ENCODE measurements around the gene GCA.
A peak's percentile ranks its signal among the peaks of the same experiment; 100 is the strongest.

The GCA gene

DNA sequence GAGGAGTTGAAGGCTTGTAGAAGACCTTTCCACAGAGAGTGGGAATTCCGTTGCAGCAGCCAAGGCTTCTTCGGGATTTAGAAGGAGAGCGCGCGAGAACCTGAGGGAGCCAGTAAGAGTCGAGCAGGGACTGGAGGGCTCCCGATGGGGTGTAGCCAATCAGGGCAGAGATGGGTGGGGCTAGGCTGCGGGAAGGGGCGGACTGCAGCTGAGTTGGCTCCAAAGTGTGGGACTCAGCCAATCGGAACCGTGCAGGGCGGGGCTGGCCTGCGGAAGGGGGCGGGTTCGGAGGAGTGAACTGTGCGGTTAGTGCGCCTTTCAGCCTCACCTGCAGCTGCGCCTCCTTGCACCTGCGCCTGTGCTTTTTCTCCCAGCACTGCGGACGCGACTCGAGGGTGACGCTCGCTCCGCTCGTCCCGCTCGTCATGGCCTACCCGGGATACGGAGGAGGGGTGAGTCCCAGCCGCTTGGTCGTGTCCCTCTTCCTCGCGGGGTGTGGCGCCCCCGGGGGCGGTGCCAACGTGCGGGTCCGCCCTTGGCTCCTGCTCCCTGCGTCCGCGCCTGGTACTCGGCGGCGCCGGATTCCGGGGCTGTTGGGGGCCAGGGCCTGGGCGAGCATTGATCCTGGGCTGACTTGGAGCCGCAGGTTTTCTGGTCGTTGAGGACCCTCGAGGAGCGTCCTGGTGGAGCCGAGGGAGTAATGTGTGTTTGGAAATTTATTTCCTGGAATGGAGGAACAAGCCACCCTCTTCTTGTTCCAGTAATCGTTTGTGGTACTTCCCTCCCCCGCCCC, at the start of gene GCA:
TSS of gene GCA (plus strand) at position 309 of the 793 bp plus-strand sequence. CDS start at position 426, 117 bp downstream.
- peak; percentile 93 for DNase-seq

DNA sequence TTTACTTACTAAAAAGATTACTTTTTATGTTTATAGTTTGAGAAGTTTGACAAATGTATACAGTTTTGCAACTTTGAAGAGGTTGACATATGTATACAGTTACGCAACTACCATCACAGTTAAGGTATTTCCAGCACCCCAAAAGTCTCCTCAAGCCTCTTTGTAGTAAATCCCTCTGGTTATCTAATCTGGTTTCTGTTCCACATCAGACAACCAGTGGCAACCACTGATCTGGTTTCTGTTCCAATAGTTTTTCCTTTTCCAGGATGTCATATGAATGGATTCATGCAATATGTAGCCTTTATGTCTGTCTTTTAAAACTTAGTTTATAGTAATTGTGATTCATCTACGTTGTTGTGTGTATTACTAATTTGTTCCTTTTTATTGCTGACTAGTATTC, 48.9 kb upstream of the GCA start:
- no peak for DNase-seq

GRCh38 chr2:162297925-162298552, 45.9 kb upstream of the GCA start:
- peak; percentile 60 for DNase-seq

GRCh38 chr2:162298669-162299335, 45.1 kb upstream of the GCA start:
- no peak for DNase-seq

DNA sequence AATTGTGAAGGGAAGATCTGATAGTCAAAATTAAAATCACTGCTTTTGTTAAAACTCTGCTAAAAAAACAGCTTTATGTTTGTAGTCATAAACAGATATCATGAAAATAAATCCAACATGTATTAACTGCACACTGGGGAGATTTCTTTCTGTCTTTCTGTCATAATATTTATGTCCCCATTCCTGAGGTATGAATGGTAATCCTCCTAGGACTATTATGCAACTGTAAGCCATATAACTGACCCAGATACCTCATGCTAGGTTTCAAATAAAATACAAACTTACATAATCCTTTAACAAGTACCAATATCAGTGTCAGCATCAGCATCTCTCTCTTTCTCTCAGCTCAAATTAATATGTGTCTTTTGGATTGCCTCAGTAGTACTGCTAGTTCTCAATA, 43.7 kb upstream of the GCA start:
- DNase-seq: no peak

DNA sequence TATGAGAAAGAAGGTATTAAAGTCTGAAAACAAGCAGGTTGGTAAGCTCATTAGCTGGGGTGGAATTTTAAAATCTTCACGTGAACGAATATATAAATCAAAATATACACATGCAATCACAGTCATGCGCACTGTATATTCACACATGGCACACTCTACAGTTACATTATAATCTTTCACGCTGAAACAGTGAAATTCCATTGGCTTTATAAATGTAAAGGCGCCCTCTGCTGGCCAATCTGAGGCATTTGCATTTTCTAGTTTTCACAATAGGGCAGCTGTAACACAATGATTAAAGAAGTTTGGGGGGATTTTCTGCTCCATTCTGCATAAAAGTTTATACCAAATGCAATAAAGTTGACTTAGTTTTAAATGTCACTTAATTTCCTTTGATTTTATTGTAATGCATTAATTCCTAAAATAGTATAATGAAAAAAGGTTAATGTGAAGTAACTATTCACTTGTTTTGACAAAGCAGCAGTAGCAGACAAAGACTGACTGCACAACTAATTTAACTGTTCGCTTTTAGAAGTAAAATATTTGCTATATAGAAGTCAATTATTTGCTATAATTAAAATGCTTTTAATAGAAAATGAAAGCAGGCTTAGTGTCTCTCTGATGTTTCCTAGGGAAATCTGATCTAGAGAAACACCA, 42.7 kb upstream of the GCA start:
- peak; percentile 46 for DNase-seq

GRCh38 chr2:162301877-162302276, 42.1 kb upstream of the GCA start:
- no peak for DNase-seq

DNA sequence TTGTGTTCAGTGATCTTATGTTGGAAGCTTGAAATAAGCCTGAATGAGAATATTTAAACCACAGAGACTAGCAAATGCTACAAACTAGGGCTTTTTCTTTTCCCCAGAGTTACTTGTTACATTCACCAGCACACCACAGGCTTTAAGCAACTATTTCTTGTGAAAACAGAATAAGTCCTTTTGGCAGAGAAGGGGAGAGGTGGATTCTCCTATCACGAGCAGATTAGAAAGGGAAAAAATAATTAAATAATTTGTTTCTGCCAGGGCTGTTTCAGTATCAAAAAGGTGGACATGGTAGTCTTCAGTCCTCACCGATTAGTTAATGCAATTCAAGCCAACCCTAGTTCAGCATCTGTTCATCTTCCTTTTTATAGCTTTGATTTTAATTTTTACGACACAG, 38.0 kb upstream of the GCA start:
- DNase-seq: no peak

DNA sequence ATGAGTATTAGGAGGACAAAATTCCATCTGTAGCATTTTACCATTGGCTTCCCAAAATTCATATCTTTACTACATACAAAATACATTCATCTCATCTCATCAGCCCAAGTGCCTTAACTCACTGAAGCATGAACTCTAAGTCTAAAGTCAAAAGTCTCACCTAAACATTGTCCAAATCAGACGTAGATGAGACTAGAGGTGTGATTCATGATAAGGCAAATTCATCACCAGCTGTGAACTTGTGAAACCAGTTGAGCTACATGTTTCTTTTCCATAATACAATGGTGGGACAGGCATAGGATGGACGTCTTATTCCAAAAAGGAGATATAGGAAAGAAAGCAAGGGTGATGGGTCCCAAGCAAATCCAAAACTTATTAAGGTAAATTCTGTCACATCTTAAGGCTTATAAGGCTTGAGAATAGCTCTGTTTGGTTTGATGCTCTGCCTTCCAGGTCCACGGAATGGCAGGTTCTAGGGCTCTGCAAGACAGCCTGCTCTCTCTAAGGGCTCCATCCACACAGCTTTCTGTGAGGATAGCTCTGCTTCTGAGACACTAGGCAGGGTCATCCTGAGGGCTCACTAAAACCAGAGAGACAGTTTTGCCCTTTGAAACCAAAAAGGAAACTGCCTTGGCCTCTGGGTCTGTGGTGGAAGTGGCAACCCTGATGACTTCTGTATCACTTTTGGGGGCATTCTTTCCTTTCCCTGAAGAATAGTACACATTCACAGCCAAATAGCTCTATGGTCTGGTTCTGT, 35.0 kb upstream of the GCA start:
- no peak for DNase-seq

DNA sequence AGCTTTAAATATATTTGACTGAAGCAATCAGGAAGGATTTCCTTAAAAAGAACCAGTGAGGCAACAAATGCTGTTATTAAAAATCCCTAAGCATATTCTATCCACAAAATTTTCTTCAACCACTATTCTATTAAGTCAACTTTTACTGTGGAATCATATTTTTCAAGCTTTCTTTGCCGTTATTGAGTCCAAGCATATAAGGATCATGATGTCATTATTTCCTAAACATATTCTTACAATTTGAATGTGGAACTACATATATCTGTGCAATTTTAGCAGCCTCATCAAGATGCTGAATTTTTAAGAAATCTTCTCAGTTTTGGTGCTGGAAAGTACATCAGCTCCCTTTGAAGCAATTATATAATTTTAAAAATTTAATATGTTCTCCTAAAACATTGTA, 31.1 kb upstream of the GCA start:
- DNase-seq: no peak

- no peak for DNase-seq
These were observed 28.0 kb upstream of the GCA start for GRCh38 chr2:162315938-162316337.

GRCh38 chr2:162316590-162316989, 27.3 kb upstream of the GCA start:
- DNase-seq: no peak

DNA sequence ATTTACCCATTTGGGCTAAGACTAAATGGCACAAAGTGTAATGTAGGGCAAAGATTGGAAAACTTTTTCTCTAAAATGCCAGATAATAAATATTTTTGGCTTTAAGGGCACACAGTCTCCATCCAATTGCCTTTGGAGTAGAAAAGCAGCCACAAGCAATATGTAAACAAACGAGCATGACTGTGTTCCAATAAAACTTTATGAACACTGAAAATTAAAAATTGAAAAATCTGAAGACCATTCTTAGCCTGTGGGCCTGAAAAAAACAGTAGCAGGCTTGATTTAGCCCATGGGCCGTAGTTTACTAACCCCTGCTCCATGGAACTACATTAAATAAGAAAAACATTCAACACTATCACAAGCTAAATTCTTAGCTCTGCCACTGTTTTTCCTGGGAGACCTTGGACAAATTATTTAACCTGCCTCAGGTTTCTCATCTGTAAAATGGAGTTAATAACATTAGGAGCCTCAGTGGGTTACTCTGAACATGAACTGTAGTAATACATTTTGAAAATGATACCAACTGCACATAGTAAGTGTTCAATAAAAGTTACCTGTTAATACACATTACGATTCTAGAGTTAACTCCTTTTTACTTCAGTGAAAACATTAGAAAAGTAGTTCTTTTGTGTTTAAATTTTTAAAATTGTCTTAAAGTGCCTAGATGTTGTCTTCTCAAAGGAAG, 26.7 kb upstream of the GCA start:
- DNase-seq: no peak

DNA sequence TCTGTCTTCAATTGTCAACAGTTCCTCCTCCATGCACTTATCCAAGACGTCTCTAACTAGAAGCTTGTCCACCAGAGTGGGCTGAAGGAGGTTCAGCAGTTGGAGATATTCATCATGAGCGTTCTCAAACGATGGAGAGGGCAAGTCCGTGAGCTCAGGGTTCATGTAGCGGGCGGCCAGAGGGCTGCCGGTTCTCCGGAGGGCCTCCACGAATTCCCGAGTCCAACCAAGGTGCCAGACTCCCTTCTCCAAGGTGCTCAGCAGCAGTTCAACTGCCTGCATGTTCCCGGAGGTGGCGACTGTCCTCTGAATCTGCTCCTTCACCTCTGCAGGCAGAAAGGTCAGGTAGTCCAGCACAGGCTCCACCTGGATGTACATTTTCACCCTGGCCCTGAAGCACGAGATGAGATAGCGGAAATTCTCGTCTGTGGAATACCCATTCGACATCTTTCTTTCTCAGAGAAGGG, 26.0 kb upstream of the GCA start:
- no peak for DNase-seq

DNA sequence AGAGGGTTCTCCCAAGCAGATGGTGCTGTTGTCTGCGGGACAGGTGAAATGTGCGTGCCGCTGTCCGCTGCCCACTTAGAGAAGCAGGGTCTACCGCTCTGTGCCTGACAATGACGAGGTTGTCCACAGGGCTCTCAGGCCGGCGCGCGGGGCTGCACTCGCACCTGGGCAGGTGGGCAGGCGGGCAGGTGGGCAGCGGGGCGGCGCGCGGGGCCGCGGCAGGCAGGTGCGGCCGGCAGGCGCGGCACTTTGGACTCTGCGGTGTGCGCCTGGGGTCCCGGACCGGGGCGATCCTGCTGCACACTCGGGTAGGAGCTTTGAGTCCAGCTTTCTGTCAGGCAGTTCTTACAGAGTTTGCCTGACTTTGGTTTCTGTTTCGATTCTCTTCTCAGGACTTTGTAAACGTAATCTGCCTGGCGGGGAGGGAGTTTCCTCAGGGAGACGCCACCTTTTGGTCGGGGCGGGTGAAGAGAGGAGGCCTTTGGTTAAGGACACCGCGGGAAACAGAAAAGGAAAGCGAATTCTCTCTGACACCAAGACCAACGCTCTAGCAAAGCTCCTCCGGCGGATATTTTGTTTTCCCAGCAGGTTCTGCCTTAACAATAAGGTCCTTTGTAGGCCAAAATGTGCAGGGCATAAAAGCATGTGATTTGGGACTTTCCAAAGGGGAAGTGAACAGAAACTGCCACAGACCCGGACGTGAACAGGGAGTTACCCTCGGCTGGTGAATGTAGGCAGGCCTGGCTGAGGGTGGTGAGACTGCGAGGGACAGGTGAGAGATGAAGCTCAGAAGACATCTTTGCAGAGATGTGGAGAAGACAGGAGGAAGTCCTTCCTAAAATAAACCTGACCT, 25.4 kb upstream of the GCA start, which contains the start of gene IFIH1:
TSS of gene IFIH1 (minus strand) at position 357 of the 853 bp plus-strand sequence. CDS start 377 bp downstream, outside the sequence.
- peak; percentile 54 for DNase-seq

GRCh38 chr2:162320864-162321517, 22.9 kb upstream of the GCA start:
- DNase-seq: no peak

DNA sequence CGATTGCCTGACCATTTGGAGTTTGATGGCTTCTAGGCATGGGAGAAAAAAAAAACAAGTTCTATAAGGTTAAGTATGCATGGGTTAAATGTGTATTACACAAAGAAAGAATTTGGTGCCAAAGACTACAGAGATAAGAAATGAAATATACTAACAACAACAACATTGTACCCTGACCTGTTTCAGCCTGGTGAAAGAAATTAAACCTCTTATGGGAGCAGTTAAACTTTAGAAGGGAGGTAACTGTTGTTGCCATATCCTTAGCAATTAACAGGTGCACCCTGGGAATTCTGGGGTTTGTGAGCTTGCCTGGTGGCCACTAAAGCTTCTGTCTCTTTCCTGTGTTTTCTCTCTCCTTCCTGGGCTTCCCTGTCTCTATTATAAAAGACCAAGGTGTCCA, 19.0 kb upstream of the GCA start:
- DNase-seq: no peak

GRCh38 chr2:162327134-162327769, 16.7 kb upstream of the GCA start:
- no peak for DNase-seq

DNA sequence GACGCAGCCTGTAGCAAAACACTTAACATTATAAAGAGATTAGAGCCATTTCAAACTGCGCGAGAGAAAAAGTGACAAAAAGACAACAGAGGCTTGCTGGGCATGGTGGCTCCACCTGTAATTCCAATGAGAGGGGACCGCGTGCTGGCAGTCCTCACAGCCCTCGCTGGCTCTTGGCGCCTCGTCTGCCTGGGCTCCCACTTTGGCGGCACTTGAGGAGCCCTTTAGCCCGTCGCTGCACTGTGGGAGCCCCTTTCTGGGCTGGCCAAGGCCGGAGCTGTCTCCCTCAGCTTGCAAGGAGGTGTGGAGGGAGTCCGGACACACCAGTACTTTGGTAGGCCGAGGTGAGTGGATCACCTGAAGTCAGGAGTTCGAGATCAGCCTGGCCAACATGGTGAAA, 16.1 kb upstream of the GCA start:
- no peak for DNase-seq
